Transverse colon (tissue), 4 donors: Measurements from ENCODE around the gene ZNF516. TPM values are rescaled to one million over a fixed set of nuclear protein-coding genes. Genes with fewer than 3 reads are reported as not detected.

Experiments used
- DNase-seq: peaks from one replicate; pipeline ENCODE4 v3.0.0-alpha.2; 2019
- H3K27ac ChIP-seq, 4 donors: fragments of 200-600 bp; sonication (generic); 2 replicates each; pipeline ENCODE4 v1.5.1; 2016 to 2018; ENCODE audit warnings: inconsistent platforms in 4 of 4
- H3K27me3 ChIP-seq: fragments of 200-600 bp; sonication (generic); 2 replicates; pipeline ENCODE4 v1.5.1; 2017; ENCODE audit warnings: inconsistent platforms
- H3K36me3 ChIP-seq, 4 donors: fragments of 200-600 bp; sonication (generic); 2 replicates each; pipeline ENCODE4 v1.5.1; 2017 to 2019; ENCODE audit warnings: inconsistent platforms in 4 of 4
- H3K4me1 ChIP-seq, 4 donors: fragments of 200-600 bp; sonication (generic); 2 replicates each; pipeline ENCODE4 v1.5.1; 2017 to 2020; ENCODE audit warnings: inconsistent platforms in 4 of 4
- H3K4me3 ChIP-seq, 4 donors: fragments of 200-600 bp; sonication (generic); 1 replicate in 1 of 4; 2 replicates in 3 of 4; pipeline versions ENCODE4 v1.5.1 to v1.6.1; 2017 to 2019; ENCODE audit warnings: inconsistent platforms in 4 of 4
- H3K9me3 ChIP-seq, 2 donors: fragments of 200-600 bp; sonication (generic); 2 replicates each; pipeline ENCODE4 v1.5.1; 2017 to 2019; ENCODE audit warnings: inconsistent platforms in 2 of 2
- EP300 ChIP-seq: sonication (generic); formaldehyde crosslinking; IDR thresholded peaks from one replicate; pipeline ENCODE4 v1.6.1; 2017; ENCODE audit warnings: antibody characterized with exemption, low read depth
- POLR2A ChIP-seq: fragments of 450-650 bp; IDR thresholded peaks from one replicate; pipeline ENCODE4 v1.6.1; 2016; ENCODE audit warnings: antibody characterized with exemption, mild to moderate bottlenecking, moderate library complexity
- POLR2AphosphoS5 ChIP-seq, 3 donors: sonication (generic); formaldehyde crosslinking; IDR thresholded peaks; one replicate each; pipeline ENCODE4 v1.6.1; 2016; ENCODE audit warnings: antibody characterized with exemption in 3 of 3
- WGBS, 2 donors: methylation state at CpG; one replicate each; pipeline ENCODE4 v1.1.5; 2018; ENCODE audit warnings: low coverage in 1 of 2; 5-methylcytosine and 5-hydroxymethylcytosine counted together
- in situ Hi-C, 4 donors: fragments of 200-750 bp; cut with MboI; loops; one replicate each; pipeline versions ENCODE4 v1.15.0 to v1.15.1; 2017; ENCODE audit warnings: low sequenced_read_pairs in 3 of 4, low pct_ligation_motif_present in 1 of 4, low pct_unique_long_range_greater_than_20kb in 1 of 4
- intact Hi-C: fragments of 100-400 bp; cut with DNase I; formaldehyde crosslinking; loops from one replicate; pipeline ENCODE4 v1.15.1; 2023; ENCODE audit warnings: low total_unique reads
- total RNA-seq, 4 donors: library from RNA; depleted of rRNA; stranded (reverse); fragments of >200 nt; gene quantifications; one replicate each; pipeline ENCODE4 v1.1.0, GENCODE V29; 2016
- TF ChIP-seq, protein P1 (sequence below), 5 experiments: fragments of 200-600 bp in 3 of 5; fragments of 450-650 bp in 2 of 5; sonication (generic) in 3 of 5; IDR thresholded peaks; 1 replicate in 2 of 5; 2 replicates in 3 of 5; pipeline ENCODE4 v1.5.1; 2016 to 2017; ENCODE audit warnings: antibody characterized with exemption in 5 of 5, inconsistent platforms in 3 of 5, mild to moderate bottlenecking in 2 of 5, moderate library complexity in 1 of 5

ZNF516 gene
- total RNA-seq, 4 donors from 2014 or later: 19.4 to 37.8 (median 26.7) TPM

DNA sequence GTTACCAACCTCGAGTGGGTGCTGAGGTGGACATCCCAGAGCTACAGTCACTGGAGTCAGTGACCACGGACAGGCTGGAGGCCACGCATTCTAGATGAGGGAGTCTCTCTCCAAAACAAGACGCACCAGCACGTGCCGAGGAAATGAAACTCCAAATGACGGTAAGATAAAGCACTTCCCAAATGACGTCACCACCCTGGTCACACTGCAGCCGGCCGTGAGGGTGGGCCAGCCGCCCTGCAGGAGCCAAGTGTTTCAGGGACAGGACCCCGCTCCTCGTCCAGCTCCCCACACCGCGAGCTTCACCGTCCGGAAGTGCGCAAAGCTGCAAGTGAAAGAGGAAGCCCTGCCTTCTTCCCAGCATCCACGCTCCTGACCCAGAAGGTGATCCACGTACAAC is 99.4 kb downstream of the ZNF516 start:
- 87% methylated on average over 20 of the region's 20 CpGs; no CpG with 5 or more reads in 1 of the 2 donors for WGBS, 2 donors
- Histone ChIP-seq H3K4me3 (no peak overlapping the region), H3K36me3 (no peaks in the 10 kb centered on the region), H3K27ac (no peak overlapping the region), H3K9me3 (no peaks in the 10 kb centered on the region), H3K4me1 (peaks cover 0 to 11% (median 4%) of the 10 kb centered on the region in 4 donors), H3K27me3 (no peaks in the 10 kb centered on the region)
- no peak for TF ChIP-seq POLR2AphosphoS5 (IDR thresholded peaks at IDR 0.05)
- TF ChIP-seq, protein P1, sequence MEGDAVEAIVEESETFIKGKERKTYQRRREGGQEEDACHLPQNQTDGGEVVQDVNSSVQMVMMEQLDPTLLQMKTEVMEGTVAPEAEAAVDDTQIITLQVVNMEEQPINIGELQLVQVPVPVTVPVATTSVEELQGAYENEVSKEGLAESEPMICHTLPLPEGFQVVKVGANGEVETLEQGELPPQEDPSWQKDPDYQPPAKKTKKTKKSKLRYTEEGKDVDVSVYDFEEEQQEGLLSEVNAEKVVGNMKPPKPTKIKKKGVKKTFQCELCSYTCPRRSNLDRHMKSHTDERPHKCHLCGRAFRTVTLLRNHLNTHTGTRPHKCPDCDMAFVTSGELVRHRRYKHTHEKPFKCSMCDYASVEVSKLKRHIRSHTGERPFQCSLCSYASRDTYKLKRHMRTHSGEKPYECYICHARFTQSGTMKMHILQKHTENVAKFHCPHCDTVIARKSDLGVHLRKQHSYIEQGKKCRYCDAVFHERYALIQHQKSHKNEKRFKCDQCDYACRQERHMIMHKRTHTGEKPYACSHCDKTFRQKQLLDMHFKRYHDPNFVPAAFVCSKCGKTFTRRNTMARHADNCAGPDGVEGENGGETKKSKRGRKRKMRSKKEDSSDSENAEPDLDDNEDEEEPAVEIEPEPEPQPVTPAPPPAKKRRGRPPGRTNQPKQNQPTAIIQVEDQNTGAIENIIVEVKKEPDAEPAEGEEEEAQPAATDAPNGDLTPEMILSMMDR (IDR thresholded peaks at IDR 0.05): no peak
- no peak for TF ChIP-seq POLR2A
- TF ChIP-seq EP300: no peak
- DNase-seq: peak; percentile 10
- intact Hi-C loops (loop anchor here (5.0 kb wide), 1 partner anchor 317 kb away; no protein-coding TSS in a partner anchor), in situ Hi-C loops (loop anchor here in 1 of 4 donors (10.0 kb wide), 1 partner anchor 299 kb away; no protein-coding TSS in a partner anchor)

DNA sequence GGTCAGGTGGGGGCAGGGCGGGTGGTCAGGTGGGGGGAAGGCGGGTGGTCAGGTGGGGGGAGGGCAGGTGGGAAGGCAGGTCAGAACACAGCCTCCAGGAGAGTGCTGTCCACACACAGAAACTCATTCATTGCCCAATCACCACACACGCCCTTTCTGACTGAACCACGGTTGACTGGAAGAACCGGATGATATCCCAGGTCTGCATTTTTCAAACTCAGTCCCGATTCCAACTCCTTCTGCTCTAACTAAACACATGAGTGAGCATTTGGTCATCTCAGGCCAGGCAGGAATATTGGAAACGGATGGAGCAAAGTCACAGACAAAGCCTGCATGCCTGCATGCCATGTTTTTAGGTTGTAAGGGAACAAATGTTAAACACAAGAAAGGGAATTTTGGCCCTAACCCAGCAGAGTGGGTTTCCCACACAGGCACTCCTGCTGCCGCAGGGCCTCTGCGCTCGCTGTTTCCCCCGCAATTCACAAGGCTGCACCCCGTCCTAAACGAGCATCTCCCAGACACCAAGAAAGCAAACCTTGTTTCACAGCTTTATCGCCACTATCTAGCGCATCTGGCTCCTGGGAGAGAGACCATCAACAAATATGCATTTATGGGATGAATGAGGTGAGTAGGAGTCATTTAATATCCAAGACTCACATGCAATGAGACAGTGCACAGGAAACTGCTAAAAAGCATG is 100.1 kb downstream of the ZNF516 start:
- no peak overlapping the region for H3K27ac ChIP-seq
- H3K9me3 ChIP-seq: no peaks in the 10 kb centered on the region
- peak; percentile 6 for DNase-seq
- 90% methylated on average over 13 of the region's 15 CpGs; no CpG with 5 or more reads in 1 of the 2 donors for WGBS, 2 donors
- peaks cover 0 to 18% (median 9%) of the 10 kb centered on the region in 4 donors for H3K4me1 ChIP-seq
- no peaks in the 10 kb centered on the region for H3K27me3 ChIP-seq
- TF ChIP-seq POLR2AphosphoS5 (IDR thresholded peaks at IDR 0.05) (no peak), POLR2A (no peak), EP300 (no peak)
- TF ChIP-seq, protein P1 (IDR thresholded peaks at IDR 0.05): no peak
- intact Hi-C loops (loop anchor here (5.0 kb wide), 1 partner anchor 317 kb away; no protein-coding TSS in a partner anchor), in situ Hi-C loops (loop anchor here in 1 of 4 donors (10.0 kb wide), 1 partner anchor 300 kb away; no protein-coding TSS in a partner anchor)
- no peaks in the 10 kb centered on the region for H3K36me3 ChIP-seq
- no peak overlapping the region for H3K4me3 ChIP-seq

DNA sequence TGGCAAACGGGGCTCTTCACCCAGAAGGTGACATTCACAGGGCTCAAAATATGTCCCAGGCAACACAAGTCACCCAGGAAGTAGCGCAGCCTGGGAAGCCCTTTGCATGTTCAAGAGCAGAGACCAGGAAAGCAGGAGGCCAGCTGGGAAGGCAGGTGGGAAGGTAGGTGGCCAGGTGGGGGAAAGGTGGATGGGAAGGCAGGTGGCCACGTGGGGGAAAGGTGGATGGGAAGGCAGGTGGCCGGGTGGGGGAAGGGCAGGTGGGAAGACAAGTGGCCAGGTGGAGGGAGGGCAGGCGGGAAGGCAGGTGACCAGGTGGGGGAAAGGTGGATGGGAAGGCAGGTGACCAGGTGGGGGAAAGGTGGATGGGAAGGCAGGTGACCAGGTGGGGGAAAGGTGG is 102.7 kb downstream of the ZNF516 start:
- intact Hi-C loops: no loop called here
- Histone ChIP-seq H3K9me3 (no peaks in the 10 kb centered on the region), H3K4me3 (no peak overlapping the region), H3K27ac (no peak overlapping the region), H3K36me3 (no peaks in the 10 kb centered on the region), H3K27me3 (no peaks in the 10 kb centered on the region), H3K4me1 (peaks cover 0 to 21% (median 7%) of the 10 kb centered on the region in 4 donors)
- TF ChIP-seq POLR2AphosphoS5 (IDR thresholded peaks at IDR 0.05): no peak
- TF ChIP-seq, protein P1 (IDR thresholded peaks at IDR 0.05): no peak
- no peak for TF ChIP-seq EP300
- TF ChIP-seq POLR2A: no peak
- in situ Hi-C loops: loop anchor here in 1 of 4 donors (10.0 kb wide), 1 partner anchor 302 kb away; no protein-coding TSS in a partner anchor
- WGBS, 2 donors: 73% methylated on average over 5 of the region's 5 CpGs; no CpG with 5 or more reads in 1 of the 2 donors
- no peak for DNase-seq

DNA sequence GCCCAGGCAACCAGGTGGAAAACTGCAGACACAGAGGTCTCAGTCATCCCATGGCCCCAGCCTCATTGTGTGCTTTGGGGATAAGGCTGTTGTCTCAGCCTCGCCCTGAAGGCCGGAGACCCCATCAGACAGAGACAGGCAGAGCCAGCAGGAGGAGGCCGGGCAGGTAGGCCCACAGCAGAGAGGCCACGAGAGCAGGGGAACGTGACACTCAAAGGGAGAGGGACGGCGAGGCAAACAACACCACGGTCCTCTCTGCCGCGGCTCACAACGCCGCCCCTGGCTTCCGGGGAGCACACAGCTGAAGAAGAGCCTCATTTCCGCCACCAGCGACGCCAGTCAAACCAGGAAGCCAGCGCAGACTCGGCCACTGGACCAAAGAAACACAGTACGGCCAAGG is 103.3 kb downstream of the ZNF516 start:
- Histone ChIP-seq H3K27me3 (no peaks in the 10 kb centered on the region), H3K27ac (no peak overlapping the region), H3K4me1 (peaks cover 0 to 21% (median 7%) of the 10 kb centered on the region in 4 donors), H3K9me3 (no peaks in the 10 kb centered on the region), H3K36me3 (no peaks in the 10 kb centered on the region), H3K4me3 (no peak overlapping the region)
- no peak for DNase-seq
- WGBS, 2 donors: 95% methylated on average over 19 of the region's 19 CpGs; no CpG with 5 or more reads in 1 of the 2 donors
- in situ Hi-C loops: loop anchor here in 1 of 4 donors (10.0 kb wide), 1 partner anchor 303 kb away; no protein-coding TSS in a partner anchor
- intact Hi-C loops: no loop called here
- no peak for TF ChIP-seq POLR2A
- TF ChIP-seq, protein P1 (IDR thresholded peaks at IDR 0.05): no peak
- no peak for TF ChIP-seq EP300
- TF ChIP-seq POLR2AphosphoS5 (IDR thresholded peaks at IDR 0.05): no peak
